ENCODE data around the gene MRTFB.

The MRTFB gene

DNA sequence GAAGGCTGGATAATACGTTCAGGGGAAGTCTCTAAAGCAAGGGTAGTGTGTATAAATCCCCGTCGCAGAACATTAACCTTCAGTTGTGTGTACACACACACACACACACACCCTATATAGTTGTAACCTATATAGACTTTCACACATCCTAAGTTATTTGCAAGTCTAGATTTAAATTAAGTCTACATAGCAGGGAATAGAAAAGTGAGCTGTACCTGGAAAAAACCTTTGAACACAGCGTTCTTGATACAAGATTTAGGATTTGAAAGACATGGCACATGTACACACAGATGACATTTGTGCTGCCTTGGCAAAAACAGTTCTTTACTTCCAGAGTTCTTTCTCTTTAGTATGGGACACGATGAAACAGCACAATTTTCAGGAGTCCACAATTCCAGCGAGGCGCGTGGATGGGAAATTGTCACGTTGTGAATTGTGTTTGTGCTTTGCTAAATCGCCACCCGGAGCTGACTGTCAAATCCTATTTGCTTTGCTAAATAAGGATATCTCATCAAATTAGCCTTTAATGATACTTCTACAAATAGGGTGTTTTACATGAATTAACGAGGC is 233.9 kb downstream of the MRTFB start:
- H3K4me3 ChIP-seq (replicated peaks; ENCODE audit: insufficient read depth, low read length): no peak overlapping the region
- DNase-seq (ENCODE audit: low read depth in 1 of 2, low spot score in 1 of 2): no peak
- H3K27ac ChIP-seq (replicated peaks): no peak overlapping the region
- peaks cover 26% of the 10 kb centered on the region for H3K27me3 ChIP-seq (ENCODE audit: insufficient read depth, poor library complexity, severe bottlenecking)
- no peak for TF ChIP-seq POLR2AphosphoS5 (IDR thresholded peaks at IDR 0.05; ENCODE audit: low read depth)
- TF ChIP-seq REST (IDR thresholded peaks at IDR 0.05; ENCODE audit: insufficient replicate concordance, low read depth): no peak
- TF ChIP-seq GABPA (IDR thresholded peaks at IDR 0.05; ENCODE audit: low read depth): no peak
- no peak for TF ChIP-seq SPI1 (IDR thresholded peaks at IDR 0.05; ENCODE audit: borderline replicate concordance, low read depth)
- no peak for TF ChIP-seq CTCF (IDR thresholded peaks at IDR 0.05; ENCODE audit: insufficient read depth, low read length)

DNA sequence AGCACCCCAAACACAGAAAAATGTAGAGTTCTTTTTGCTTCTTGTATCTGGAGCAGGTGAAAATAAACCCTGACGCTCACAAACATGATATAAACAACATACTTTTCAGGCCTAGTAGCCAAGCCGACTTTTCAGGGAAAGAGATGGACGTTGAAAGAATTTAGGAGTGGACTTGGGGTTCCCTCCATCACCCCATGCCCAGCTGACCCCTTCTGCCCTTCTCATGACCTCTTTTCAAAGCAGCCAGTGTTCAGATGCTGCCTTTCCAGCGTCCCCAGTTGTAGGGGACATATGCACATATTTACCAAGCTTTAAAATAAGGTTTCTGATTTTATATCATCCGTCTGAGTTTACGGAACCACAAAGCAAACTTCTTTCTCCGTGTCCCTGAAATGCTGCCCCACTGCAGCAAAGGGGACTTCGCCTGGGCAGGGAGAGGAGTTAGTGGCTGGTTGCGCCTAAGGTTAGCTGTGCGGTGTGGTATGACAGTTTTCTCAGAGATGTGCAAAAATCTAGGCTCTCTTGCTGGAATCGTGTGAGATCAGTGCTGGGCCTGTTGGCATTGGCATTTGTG is 235.5 kb downstream of the MRTFB start:
- Histone ChIP-seq H3K4me3 (replicated peaks; ENCODE audit: insufficient read depth, low read length) (no peak overlapping the region), H3K27ac (replicated peaks) (no peak overlapping the region), H3K27me3 (ENCODE audit: insufficient read depth, poor library complexity, severe bottlenecking) (peaks cover 21% of the 10 kb centered on the region)
- TF ChIP-seq CTCF (IDR thresholded peaks at IDR 0.05; ENCODE audit: insufficient read depth, low read length) (no peak), POLR2AphosphoS5 (IDR thresholded peaks at IDR 0.05; ENCODE audit: low read depth) (no peak), SPI1 (IDR thresholded peaks at IDR 0.05; ENCODE audit: borderline replicate concordance, low read depth) (no peak)
- no peak for DNase-seq (ENCODE audit: low read depth in 1 of 2, low spot score in 1 of 2)

- Histone ChIP-seq H3K27ac (replicated peaks) (no peak overlapping the region), H3K27me3 (ENCODE audit: insufficient read depth, poor library complexity, severe bottlenecking) (peaks cover 20% of the 10 kb centered on the region), H3K4me3 (replicated peaks; ENCODE audit: insufficient read depth, low read length) (no peak overlapping the region)
- DNase-seq (ENCODE audit: low read depth in 1 of 2, low spot score in 1 of 2): no peak
- no peak for TF ChIP-seq SPI1 (IDR thresholded peaks at IDR 0.05; ENCODE audit: borderline replicate concordance, low read depth)
- TF ChIP-seq REST (IDR thresholded peaks at IDR 0.05; ENCODE audit: insufficient replicate concordance, low read depth): no peak
- TF ChIP-seq POLR2AphosphoS5 (IDR thresholded peaks at IDR 0.05; ENCODE audit: low read depth): no peak
- no peak for TF ChIP-seq CTCF (IDR thresholded peaks at IDR 0.05; ENCODE audit: insufficient read depth, low read length)
- TF ChIP-seq GABPA (IDR thresholded peaks at IDR 0.05; ENCODE audit: low read depth): no peak
These were observed 236.0 kb downstream of the MRTFB start for GRCh38 chr16:14307059-14307526.

Measured in HL-60 (cell line).